Activated CD8-positive, alpha-beta T cell treated with anti-CD3 and anti-CD28 coated beads for 36 hours (primary cell): ENCODE results near the gene VAV2. TPM values are rescaled to one million over a fixed set of nuclear protein-coding genes. Genes with fewer than 3 reads are reported as not detected.

Source experiments
- ATAC-seq: fragments of 200-7000 bp; cut with Tn5 transposase; one replicate; pipeline ENCODE4 v1.10.0; 2021; ENCODE audit warnings: mild to moderate bottlenecking, moderate library complexity
- CTCF ChIA-PET: fragments of 350-600 bp; sonication (Branson Sonifier 250); formaldehyde crosslinking; loops from one replicate; lab custom pipeline; 2021; ENCODE audit warnings: antibody characterized with exemption; lab: Charles Lee
- POLR2A ChIA-PET: fragments of 350-600 bp; sonication (Branson Sonifier 250); formaldehyde crosslinking; loops from one replicate; lab custom pipeline; 2021; ENCODE audit warnings: antibody characterized with exemption; lab: Charles Lee
- DNase-seq: peaks from one replicate; pipeline ENCODE4 v3.0.0-alpha.2; 2020
- H3K27ac Mint-ChIP-seq: one replicate; pipeline ENCODE4 v1.8.0; 2021; ENCODE audit warnings: mild to moderate bottlenecking, mixed read lengths
- H3K27me3 Mint-ChIP-seq: one replicate; pipeline ENCODE4 v1.8.0; 2021; ENCODE audit warnings: mixed read lengths
- H3K36me3 Mint-ChIP-seq: one replicate; pipeline ENCODE4 v1.8.0; 2021; ENCODE audit warnings: low read depth, mixed read lengths
- H3K4me1 Mint-ChIP-seq: one replicate; pipeline ENCODE4 v1.8.0; 2021; ENCODE audit warnings: low read depth, mixed read lengths
- H3K4me3 Mint-ChIP-seq: one replicate; pipeline ENCODE4 v1.8.0; 2021; ENCODE audit warnings: mild to moderate bottlenecking, moderate library complexity, mixed read lengths
- H3K9me3 Mint-ChIP-seq: one replicate; pipeline ENCODE4 v1.8.0; 2021; ENCODE audit warnings: mixed read lengths
- intact Hi-C: fragments of 100-400 bp; cut with micrococcal nuclease; formaldehyde crosslinking; loops from one replicate; pipeline ENCODE4 v1.10.0; 2022
- total RNA-seq, 2 experiments: library from RNA; stranded (reverse); gene quantifications; one replicate each; pipeline ENCODE4 v1.2.3, GENCODE V29; 2021
- TF ChIP-seq, protein P1 (sequence below): fragments of 200-600 bp; IDR thresholded peaks from one replicate; pipeline ENCODE4 v1.8.0; 2022; ENCODE audit warnings: antibody characterized with exemption, mild to moderate bottlenecking

VAV2 gene
- total RNA-seq, 2 experiments from 2014 or later: 5.1 to 5.4 TPM

- peaks cover 15% of the 10 kb centered on the region for H3K36me3 Mint-ChIP-seq
- peaks cover 8% of the 10 kb centered on the region for H3K9me3 Mint-ChIP-seq
- no peak for DNase-seq
- no peaks in the 10 kb centered on the region for H3K27me3 Mint-ChIP-seq
- intact Hi-C loops: no loop called here
- no peaks in the 10 kb centered on the region for H3K4me1 Mint-ChIP-seq
- H3K27ac Mint-ChIP-seq: no peak overlapping the region
- no peak overlapping the region for H3K4me3 Mint-ChIP-seq
- ChIA-PET POLR2A (no interaction called here), CTCF (interaction anchor here (1.6 to 1.8 kb wide), 2 partner anchors 9 to 12 kb away, joined by 3 to 6 read pairs; no protein-coding TSS in a partner anchor)
- ATAC-seq: no peak
- TF ChIP-seq, protein P1, sequence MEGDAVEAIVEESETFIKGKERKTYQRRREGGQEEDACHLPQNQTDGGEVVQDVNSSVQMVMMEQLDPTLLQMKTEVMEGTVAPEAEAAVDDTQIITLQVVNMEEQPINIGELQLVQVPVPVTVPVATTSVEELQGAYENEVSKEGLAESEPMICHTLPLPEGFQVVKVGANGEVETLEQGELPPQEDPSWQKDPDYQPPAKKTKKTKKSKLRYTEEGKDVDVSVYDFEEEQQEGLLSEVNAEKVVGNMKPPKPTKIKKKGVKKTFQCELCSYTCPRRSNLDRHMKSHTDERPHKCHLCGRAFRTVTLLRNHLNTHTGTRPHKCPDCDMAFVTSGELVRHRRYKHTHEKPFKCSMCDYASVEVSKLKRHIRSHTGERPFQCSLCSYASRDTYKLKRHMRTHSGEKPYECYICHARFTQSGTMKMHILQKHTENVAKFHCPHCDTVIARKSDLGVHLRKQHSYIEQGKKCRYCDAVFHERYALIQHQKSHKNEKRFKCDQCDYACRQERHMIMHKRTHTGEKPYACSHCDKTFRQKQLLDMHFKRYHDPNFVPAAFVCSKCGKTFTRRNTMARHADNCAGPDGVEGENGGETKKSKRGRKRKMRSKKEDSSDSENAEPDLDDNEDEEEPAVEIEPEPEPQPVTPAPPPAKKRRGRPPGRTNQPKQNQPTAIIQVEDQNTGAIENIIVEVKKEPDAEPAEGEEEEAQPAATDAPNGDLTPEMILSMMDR: no peak
Observed at GRCh38 chr9:133770076-133770777, 221.9 kb downstream of the VAV2 start.

- Mint-ChIP-seq H3K36me3 (peaks cover 16% of the 10 kb centered on the region), H3K9me3 (peaks cover 8% of the 10 kb centered on the region), H3K27me3 (no peaks in the 10 kb centered on the region), H3K27ac (no peak overlapping the region), H3K4me3 (no peak overlapping the region), H3K4me1 (no peaks in the 10 kb centered on the region)
- ChIA-PET POLR2A (no interaction called here), CTCF (interaction anchor here (1.1 to 1.8 kb wide), 3 partner anchors 9 to 13 kb away, joined by 3 to 6 read pairs (median 3); no protein-coding TSS in a partner anchor)
- DNase-seq (no peak), ATAC-seq (no peak)
- TF ChIP-seq, protein P1: no peak
- intact Hi-C loops: no loop called here
Observed at GRCh38 chr9:133769511-133770075, 222.5 kb downstream of the VAV2 start.

GRCh38 chr9:133768859-133769510 lies 223.1 kb downstream of the VAV2 start:
- Mint-ChIP-seq H3K4me1 (no peaks in the 10 kb centered on the region), H3K27ac (no peak overlapping the region), H3K27me3 (no peaks in the 10 kb centered on the region), H3K9me3 (peaks cover 8% of the 10 kb centered on the region), H3K4me3 (no peak overlapping the region), H3K36me3 (peaks cover 16% of the 10 kb centered on the region)
- ATAC-seq: no peak
- ChIA-PET POLR2A (no interaction called here), CTCF (interaction anchor here (1.1 to 1.6 kb wide), 3 partner anchors 10 to 26 kb away, joined by 3 to 5 read pairs (median 3); no protein-coding TSS in a partner anchor)
- TF ChIP-seq, protein P1: no peak
- peak; percentile 25 for DNase-seq
- intact Hi-C loops: no loop called here

DNA sequence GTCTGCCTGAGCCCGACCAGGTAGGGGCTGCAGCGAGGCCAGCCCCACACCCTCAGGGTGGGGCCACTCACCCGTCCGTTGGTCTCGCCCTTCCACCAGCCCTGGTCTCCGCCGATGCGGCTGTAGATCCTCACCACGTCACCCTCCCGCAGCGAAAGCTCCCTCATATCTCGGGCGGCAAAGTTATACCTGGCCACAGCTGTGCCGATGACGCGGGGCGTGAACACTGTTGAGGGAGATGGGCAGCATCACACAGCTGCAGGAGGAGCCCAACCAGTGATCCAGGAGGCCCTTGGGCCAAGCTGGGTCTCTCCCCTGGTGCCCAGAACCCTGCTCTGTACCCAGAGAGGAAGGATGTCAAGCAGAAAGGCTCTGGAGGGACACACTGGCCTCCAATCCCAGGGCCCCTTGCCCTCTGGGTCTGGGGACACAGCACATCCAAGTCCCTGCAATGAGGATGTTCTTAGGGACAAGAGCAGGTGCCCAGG lies 223.7 kb downstream of the VAV2 start:
- H3K36me3 Mint-ChIP-seq: peaks cover 19% of the 10 kb centered on the region
- intact Hi-C loops: no loop called here
- ATAC-seq (no peak), DNase-seq (no peak)
- H3K27me3 Mint-ChIP-seq: no peaks in the 10 kb centered on the region
- ChIA-PET POLR2A (no interaction called here), CTCF (interaction anchor here (1.1 to 1.6 kb wide), 3 partner anchors 10 to 25 kb away, joined by 3 to 5 read pairs (median 3); no protein-coding TSS in a partner anchor)
- H3K9me3 Mint-ChIP-seq: peaks cover 8% of the 10 kb centered on the region
- no peak overlapping the region for H3K4me3 Mint-ChIP-seq
- TF ChIP-seq, protein P1: no peak
- H3K4me1 Mint-ChIP-seq: no peaks in the 10 kb centered on the region
- H3K27ac Mint-ChIP-seq: no peak overlapping the region
